Activated CD8-positive, alpha-beta memory T cell treated with anti-CD3 and anti-CD28 coated beads for 4 hours (primary cell): ENCODE results near the gene DHX34.
"Not testable (repeated sequence)": the region's sequence is repeated elsewhere in the genome, so short reads cannot be mapped to it uniquely, and the experiment has no call there.

Experiments used
- DNase-seq, 2 donors: peaks; one replicate each; pipeline ENCODE4 v3.0.0-alpha.2; 2020; ENCODE audit warnings: low read depth in 2 of 2

Gene DHX34

DNA sequence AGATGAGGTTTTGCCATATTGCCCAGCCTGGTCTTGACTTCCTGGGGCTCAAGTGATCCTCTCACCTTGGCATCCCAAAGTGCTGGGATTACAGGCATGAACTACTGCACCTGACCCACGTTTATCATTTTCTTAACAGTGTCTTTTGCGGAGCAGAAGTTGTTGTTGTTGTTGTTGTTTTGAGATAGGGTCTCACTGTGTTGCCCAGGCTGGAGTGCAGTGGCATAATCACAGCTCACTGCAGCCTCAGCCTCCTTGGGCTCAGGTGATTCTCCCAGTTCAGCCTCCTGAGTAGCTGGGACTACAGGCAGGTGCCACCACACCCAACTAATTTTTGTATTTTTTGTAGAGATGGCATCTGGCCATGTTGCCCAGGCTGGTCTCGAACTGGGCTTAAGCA is 38.5 kb downstream of the DHX34 start:
- DNase-seq = not testable (repeated sequence)

DNA sequence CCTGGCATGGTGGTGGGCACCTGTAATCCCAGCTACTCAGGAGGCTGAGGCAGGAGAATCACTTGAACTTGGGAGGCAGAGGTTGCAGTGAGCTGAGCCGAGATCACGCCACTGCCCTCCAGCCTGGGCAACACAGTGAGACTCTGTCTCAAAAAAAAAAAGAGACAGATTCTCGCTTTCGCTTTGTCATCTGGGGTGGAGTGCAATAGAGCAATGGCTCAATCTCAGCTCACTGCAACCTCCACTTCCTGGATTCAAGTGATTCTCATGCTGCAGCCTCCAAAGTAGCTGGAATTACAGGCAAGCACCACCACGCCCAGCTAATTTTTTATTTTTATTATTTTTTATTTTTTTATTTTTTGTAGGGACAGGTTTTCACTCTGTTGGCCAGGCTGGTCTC is 39.6 kb downstream of the DHX34 start:
- DNase-seq = not testable (repeated sequence)

DNA sequence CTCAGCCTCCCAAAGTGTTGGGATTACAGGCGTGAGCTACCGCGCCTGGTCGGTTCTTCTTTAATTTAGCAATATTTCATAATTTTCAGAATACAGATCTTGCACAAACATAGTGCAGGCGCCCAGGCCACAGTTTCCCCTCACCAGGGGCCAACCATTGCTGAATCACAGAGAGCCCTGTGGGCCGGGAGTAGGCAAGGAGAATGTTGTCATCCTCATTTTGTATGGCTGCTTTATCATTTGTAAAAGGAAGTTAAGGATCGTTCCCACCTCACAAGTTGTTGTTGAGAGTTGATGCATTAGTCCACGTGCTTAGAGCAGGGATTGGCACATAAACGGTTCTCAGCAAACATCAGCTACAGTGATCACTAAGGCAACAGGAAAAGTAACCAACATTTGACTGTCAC is 40.0 kb downstream of the DHX34 start:
- no peak for DNase-seq

DNA sequence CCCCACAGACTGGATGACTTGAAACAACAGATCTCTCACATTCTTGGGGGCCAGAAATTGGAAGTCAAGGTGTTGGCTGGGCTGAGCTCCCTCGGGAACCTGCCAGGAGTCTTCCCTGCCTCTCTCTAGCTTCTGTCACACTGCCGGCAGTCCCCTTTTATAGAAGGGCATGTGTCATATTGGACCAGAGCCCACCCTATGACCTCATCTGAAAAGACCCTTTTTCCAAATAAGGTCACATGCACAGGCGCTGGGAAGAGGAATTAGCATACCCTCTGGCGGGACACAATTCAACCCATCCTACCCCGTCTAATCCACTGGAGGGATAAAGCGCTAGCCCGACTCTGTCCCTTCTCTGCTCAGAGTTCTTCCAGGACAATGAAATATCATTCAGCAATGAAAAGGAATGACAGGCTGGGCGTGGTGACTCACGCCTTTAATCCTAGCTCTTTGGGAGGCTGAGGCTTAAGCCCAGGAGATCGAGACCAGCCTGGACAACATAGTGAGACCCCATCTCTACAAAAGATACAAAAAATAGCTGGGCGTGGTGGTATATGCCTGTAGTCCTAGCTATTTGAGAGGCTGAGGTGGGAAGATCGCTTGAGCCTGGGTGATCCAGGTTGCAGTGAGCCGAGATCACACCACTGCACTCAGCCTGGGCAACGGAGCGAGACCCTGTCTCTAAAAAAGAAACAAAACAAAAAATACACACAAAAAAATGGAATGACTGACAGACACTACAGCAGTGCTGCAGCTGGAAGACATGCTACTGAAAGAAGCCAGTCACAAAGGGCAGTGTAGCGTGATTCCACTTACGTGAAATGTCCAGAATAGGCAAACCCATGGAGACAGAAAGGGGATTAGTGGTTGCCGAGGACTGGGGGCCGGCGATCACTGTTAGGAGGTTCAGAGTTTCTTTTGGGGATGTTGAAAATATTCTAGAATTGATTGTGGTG is 41.7 kb downstream of the DHX34 start:
- DNase-seq = no peak

DNA sequence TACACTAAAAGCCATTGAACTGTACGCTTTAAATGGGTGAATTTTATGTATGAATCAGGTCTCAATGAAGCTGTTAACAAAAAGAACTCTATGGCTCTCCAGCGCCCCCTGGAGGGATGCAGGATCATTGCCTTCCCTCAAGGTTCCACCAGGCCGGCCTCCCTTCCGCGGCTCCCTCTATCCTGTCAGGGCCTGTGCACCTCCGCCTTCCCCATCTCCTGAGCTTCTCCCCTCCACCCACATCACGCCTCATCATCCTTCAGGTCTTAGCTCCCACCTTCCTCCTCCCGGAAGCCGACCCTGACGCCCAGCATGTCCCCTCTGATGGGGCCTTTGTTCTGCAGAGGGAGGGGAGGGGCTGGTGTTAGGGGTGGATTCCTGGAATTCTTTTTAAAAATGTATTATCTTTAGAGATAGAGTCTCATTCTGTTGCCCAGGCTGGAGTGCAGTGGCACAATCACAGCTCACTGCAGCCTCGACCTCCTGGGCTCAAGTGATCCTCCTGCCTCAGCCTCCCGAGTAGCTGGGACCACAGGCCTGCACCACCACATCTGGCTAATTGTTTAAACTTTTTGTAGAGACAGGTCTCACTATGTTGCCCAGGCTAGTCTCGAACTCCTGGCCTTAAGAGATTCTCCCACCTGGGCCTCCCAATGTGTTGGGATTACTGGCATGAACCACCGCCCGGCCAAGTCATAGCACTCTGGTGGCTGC is 42.6 kb downstream of the DHX34 start:
- peak; percentile 58 to 61 for DNase-seq

DNA sequence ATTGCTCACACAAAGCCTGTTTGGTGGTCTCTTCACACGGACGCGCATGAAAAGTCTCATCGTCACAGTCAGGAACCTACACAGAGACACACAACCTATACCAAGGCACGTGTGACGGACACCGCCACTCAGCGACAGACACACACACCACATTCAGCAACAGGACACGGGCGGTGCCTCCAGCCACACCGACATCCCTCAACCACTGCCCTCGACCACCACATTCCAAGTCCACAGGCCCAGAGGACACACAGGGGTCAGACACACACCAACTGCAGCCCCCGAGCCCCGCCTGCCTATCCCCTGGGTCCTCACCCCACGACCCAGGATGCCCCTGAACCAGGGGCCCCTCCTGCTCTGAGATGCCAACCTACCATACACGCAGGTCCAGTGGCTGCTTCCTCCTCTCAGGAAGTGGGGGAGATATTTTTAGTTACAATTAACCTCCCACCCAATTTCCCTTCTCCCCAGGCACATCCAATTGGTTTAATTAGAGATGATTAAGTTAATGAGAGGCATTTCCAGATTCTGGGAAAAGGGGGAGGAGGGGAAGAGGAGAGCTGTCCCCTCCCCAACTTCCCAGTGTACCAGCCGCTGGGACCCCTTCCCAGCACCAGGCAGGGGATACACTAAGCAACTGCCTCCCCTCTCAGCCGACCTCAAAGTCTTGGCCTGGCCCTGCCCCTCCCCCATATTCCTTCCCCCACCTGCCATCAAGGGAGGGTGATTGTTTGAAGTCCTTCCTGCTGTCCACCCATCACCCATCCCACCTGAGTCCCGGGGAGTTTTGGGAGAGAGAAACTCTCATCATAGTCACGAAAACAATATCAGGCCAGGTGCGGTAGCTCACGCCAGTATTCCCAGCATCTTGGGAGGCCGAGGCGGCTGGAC is 49.8 kb downstream of the DHX34 start:
- DNase-seq = no peak

DNA sequence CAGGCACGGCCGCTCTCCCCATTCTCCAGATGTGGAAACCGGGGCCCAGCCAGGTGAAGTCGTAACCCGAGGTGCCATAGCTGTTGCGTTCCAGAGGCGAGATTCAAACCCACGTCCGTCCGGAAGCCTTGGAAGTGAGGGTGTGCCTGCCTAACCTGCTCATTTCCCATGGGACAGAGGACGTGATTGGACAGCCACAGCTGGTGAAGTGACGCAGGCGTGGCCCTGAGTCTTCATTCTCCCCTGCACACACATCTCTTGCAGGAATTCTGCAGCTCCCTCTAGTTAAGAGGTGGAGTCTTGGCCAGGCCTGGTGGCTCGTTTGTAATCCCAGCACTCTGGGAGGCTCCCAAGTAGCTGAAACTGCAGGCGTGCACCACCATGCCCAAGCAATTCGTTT is 53.4 kb downstream of the DHX34 start:
- no peak for DNase-seq

DNA sequence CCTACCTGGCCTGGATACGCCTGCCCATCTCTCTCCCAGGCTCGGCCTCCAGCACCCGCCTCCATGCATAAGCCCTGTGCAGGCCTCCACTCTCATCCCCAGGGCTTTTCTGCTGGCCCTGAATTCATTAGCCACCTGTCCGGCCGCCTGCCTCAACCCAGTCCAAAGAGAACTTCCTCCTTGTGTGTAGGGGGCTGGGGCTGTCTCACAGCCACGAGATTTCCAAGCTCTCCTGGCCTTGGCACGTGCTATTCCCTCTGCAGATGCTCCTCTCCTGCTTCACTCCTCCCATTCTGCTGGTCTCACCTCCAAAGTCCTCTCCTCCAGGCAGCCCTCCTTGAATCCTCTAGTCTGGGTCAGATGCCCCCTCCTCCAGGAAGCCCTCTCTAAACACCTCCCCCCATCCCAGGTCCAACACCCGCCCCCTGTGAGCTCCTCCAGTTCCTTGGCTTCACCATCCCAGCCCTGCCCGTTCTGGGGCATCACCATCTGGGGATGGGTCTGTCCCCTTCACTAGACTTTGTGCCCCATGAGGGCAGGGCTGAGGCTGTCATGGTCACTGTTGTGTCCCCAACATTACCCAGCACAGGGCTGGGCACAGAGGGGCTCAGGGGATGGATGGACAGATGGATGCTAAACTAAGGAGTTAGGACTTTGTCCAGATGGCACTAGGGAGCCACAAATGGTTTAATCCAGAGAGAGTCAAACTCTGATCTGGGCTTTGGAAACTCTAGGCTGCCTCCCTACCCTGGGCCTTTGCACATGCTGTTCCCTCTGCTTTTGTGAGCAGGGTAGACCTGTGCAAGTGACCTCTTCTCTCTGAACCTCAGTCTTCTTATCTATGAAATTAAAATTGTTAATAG is 55.5 kb downstream of the DHX34 start:
- no peak for DNase-seq

DNA sequence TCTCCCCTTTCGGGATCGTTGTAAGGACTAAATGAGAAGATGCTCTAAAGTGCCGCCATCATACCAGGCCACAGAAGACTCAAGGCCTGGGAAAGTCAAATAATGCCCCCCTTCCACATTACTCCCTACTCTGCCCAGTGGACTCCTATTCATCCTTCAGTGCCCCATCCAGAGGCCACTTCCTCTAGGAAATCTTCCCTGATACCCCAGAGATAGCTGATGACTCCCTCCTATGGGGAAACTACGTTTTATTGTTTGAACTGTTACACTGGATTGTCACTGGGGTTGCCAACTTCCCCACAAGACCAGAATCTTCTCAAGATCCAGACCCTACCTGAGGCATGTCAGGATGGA is 56.1 kb downstream of the DHX34 start:
- DNase-seq = no peak

DNA sequence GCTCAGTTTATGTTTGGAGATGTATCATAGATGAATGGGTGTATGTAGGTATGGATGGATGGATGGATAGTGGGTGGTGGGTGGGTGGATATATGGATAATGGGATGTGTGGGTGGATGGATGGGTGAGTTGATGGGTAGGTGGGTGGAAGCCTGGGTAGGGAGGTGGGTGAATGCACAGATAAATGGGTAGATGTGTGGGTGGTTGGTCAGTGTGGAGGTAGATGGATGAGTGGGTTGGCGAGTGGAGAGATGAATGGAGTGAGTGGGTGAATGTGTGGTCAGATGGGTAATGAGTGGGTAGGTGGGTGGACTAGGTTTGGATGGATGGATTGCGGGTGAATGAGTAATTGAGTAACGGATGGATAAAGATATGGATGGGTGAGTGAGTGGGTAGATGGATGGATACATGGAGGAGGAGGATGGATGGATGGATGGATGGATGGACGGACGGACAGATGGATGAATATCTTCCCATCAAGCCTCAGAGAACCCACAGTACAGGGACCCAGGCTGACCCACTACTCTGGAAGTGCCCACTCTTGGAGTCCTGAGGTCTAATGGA is 56.8 kb downstream of the DHX34 start:
- DNase-seq = no peak

DNA sequence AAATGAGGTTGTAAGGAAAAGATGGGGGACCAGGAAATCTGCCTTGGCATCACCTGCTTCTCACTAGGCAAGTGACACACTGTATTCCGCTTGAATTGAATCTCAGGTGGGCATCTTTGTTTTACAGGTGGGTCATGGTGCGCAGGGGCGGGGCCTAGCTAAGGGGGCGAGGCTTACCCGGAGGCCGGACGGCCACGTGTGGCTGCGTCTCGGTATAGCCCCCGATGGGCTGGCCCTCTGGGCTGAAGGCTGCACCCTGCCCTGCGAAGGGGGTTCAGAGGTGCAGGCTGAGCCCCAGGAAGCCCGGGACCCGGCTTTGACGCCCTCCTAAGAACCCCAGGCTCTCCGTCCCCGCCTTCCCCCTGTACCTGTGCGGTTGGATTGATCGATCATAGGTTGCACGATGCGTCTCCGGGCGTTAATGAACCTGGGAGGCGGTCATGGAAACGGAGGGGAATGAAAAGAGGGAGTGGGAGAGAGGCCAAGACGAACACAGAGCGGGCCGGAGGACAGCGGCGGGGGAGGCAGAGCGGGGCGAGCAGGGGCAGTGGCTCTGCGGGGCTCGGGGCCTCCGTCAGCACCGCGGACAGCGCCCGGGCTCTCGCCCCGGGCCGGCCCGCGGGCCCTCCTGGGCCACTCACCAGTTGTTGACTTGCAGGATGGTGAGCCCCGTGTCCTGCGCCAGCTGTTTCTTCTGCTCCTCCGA is 57.7 kb downstream of the DHX34 start:
- DNase-seq = no peak

DNA sequence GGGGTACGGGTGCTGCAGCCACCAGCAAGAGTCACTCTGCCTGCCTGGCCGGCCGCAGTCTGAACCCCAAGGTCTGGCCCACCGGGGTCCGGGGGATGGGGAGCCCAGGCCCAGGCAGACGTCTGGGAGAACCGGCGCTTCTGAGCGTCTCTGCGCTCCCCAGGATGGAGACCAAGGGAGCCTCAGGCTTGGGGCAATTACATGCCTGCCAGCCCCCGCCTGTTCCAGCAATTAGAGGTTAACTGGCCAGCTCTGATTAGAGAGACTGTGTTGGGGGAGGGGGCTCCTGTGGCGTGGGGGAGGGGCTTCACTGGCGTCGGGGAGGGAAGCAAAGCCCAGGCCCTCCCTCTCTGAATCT is 58.3 kb downstream of the DHX34 start:
- DNase-seq = no peak

DNA sequence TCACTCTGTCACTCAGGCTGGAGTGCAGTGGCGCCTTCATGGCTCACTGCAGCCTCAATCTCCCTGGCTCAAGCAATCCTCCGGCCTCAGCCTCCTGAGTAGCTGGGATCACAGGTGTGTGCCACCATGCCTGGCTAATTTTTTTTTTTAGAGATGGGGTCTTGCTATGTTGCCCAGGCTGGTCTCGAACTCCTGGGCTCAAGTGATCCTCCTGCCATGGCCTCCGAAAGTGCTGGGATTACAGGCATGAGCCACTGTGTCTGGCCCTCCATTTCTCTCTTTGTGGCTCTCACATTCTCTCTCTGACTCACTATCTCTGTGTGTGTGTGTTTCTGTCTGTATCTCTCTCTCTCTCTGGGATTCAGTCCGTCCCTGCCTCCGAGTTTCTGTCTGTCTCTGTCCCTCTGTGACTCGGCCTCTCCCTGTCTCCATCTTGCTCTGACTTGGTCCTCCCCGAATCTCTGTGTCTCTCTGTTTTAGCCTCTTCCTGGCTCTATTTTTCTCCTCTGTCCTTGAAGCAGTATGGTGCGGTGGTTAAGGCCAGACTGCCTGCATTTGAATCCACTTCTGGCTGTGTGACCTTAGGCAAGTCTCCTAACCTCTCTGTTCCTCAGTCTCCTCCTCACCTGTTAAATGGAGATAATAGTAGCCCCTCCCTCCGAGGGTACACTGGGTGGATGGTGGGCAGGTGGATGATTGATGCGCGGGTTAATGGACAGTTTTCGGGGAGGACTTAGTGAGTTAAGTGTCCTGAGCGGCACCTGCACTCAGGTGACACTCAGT is 59.2 kb downstream of the DHX34 start:
- no peak for DNase-seq

DNA sequence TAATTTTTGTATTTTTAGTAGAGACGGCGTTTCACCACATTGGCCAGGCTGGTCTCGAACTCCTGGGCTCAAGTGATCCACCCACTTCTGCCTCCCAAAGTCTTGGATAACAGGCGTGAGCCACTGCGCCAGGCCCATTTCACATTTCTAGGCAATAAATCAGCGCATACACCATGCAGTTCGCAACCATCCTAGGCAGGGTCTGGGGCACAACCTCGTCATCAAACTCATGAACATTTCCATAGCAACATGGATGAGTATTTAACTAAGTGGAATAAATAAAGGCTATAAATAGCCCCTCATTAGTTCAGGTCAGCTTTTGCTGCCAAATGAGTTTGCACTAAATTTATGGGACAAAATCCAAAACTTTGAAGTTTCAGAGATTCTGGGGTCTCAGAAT is 62.0 kb downstream of the DHX34 start:
- DNase-seq = no peak

DNA sequence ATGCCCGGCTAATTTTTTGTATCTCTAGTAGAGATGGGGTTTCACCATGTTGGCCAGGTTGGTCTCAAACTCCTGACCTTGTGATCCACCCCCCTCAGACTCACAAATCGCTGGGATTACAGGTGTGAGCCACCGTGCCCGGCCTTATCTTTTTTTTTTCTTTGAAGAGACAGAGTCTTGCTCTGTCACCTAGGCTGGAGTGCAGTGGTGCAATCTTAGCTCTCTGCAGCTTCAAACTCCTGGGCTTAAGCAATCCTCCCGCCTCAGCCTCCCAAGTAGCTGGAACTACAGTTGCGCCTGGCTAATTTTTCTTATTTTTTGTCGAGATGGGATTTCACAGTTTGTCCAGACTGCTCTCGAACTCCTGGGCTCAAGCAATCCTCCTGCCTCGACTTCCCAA is 62.6 kb downstream of the DHX34 start:
- DNase-seq = not testable (repeated sequence)

DNA sequence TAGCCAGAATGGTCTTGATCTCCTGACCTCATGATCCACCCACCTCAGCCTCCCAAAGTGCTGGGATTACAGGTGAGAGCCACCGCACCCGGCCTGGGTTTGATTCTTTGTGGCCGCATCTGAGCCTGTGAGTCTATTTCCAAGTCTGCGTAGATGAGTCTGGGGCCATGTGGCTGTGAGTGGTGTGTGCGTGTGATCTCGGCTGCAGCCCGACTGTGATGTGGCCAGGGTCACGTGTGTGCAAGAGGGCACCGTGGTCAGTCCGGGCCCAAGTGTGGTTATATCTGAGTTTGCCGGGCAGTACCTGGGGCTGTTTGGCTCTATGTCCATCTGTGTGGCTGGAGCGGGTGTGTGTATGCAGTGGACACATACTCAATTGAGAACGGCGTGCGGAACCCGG is 64.8 kb downstream of the DHX34 start:
- no peak for DNase-seq

DNA sequence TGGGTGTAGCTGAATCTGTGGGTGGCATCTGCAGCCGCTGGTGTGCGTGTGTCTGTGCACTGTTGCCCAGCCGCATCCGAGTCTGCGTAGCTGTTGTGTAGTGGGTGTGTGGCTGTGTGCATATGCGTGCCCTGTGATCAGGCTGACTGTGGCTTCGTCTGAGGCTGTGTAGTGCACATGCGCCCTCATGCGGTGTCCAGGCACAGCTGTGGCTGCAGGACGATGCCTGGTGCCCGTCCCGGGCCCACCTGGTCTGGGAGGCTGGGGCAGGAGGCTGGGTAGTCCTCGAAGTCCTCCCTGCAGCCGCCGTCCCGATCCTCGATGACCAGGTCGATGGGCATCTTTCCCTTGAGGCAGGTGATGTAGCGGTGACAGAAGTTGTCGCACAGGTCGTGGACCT is 65.4 kb downstream of the DHX34 start:
- no peak for DNase-seq

DNA sequence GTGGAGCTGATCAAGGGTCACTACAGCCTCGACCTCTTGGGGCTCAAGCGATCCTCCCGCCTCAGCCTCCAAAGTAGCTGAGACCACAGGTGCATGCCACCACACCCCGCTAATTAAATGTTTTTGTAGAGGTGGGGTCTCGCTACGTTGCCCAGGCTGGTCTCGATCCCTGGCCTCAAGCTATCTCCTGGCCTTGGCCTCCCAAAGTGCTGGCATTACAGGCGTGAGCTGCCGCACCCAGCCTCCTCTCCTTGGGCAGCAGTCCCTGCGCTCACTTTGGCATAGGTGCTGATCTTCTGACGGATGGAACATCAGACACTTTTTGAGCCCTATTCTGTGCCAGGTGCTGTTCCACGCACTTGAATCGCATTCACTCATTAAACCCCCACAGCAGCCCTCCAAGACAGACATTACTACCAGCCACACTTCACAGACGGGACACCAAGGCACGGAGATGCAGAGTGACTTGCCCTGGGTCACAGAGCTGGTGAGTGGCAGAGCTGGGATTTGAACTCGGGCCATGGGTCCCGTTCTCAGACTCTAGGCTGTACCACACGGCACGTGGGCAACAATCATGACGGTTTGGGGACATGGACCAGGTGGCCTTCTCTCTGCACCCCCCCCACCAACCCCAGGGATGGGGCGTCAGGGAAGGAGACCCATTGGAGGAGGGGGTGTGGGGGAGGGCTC is 67.0 kb downstream of the DHX34 start:
- DNase-seq = no peak

DNA sequence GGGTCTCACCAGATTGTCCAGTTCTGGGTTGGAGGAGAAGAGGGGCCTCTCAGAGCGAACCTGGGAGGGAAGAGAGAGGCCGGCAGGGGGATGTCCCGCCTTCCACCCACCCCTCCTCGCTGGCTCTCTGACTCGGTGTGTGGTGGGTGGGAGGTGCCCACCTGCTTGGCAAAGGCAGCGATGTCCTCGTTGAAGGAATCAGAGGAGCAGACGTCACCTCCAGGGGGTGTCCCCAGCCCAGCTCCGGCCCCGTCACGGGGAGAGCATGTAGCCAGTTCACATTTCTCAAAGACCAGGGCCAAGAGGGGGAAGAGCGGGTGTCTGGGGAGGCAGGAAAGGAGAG is 67.5 kb downstream of the DHX34 start:
- no peak for DNase-seq
